Testis (tissue), 3 donors: ENCODE results near the gene PTPRN2. TPM values are rescaled to one million over a fixed set of nuclear protein-coding genes. Genes with fewer than 3 reads are reported as not detected.

Experiments used
- DNase-seq: peaks from one replicate; pipeline ENCODE4 v3.0.0-alpha.2; 2019
- H3K27ac ChIP-seq, 2 donors: fragments of 200-600 bp; sonication (generic); one replicate each; pipeline ENCODE4 v1.5.1; 2019
- H3K27me3 ChIP-seq: fragments of 200-600 bp; sonication (generic); one replicate; pipeline ENCODE4 v1.5.1; 2019
- H3K36me3 ChIP-seq: fragments of 200-600 bp; sonication (generic); one replicate; pipeline ENCODE4 v1.5.1; 2017; ENCODE audit warnings: low read depth; ENCODE audit errors: missing control alignments
- H3K4me1 ChIP-seq: fragments of 200-600 bp; sonication (generic); one replicate; pipeline ENCODE4 v1.5.1; 2019
- H3K4me3 ChIP-seq, 2 donors: fragments of 200-600 bp; sonication (generic); one replicate each; pipeline ENCODE4 v1.5.1; 2017 to 2019
- H3K9me3 ChIP-seq: fragments of 200-600 bp; sonication (generic); one replicate; pipeline ENCODE4 v1.5.1; 2017
- POLR2A ChIP-seq: fragments of 450-650 bp; IDR thresholded peaks from one replicate; pipeline ENCODE4 v1.6.1; 2017; ENCODE audit warnings: antibody characterized with exemption, mild to moderate bottlenecking, moderate library complexity
- WGBS, 2 donors: methylation state at CpG; one replicate each; pipeline ENCODE4 v1.1.5; 2018; 5-methylcytosine and 5-hydroxymethylcytosine counted together
- intact Hi-C: fragments of 100-400 bp; cut with DNase I; formaldehyde crosslinking; loops from one replicate; pipeline ENCODE4 v1.15.1; 2023; ENCODE audit warnings: low total_unique reads
- polyA plus RNA-seq: library from polyadenylated mRNA; stranded (reverse); fragments of 350-450 nt; fragmentation: Illumina TruSeq; extraction: RNeasy Lipid Tissue Mini Kit (QIAGEN cat#74804); gene quantifications from one replicate; pipeline ENCODE4 v1.2.3, GENCODE V29; 2014; ENCODE audit warnings: low read depth, low replicate concordance; ENCODE audit not compliant: insufficient read depth
- total RNA-seq, 2 donors: library from RNA; depleted of rRNA; stranded (reverse); fragments of >200 nt; gene quantifications; one replicate each; pipeline ENCODE4 v1.2.3, GENCODE V29; 2016
- TF ChIP-seq, protein P1 (sequence below), 3 experiments: fragments of 450-650 bp in 2 of 3; fragments of 200-600 bp in 1 of 3; sonication (generic) in 1 of 3; IDR thresholded peaks; one replicate each; pipeline ENCODE4 v1.5.1; 2016 to 2019; ENCODE audit warnings: antibody characterized with exemption in 3 of 3, mild to moderate bottlenecking in 2 of 3, moderate library complexity in 1 of 3

Gene PTPRN2
- total and polyA plus RNA-seq, 3 donors from 2014 or later: 9.3 to 10.8 (median 9.8) TPM

DNA sequence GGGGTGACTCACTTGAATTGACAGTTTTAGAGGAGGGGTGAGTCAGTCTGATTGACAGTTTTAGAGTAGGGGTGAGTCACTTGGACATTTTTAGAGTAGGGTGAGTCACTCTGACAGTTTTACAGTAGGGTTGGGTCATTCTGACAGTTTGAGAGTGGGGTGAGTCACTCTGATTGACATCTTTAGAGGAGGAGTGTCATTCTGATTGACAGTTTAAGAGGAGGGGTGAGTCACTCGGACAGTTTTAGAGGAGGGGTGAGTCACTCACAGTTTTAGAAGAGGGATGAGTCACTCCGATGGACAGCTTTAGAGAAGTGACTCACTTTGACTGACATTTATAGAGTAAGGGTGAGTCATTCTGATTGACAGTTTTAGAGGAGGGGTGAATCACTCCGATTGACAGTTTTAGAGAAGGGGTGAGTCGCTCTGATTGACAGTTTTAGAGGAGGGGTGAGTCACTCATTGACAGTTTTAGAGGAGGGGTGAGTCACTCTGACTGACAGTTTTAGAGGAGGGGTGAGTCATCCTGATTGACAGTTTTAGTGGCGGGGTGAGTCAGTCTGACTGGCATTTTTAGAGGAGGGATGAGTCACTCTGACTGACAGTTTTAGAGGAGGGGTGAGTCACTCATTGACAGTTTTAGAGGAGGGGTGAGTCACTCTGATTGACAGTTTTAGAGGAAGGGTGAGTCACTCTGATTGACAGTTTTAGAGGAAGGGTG lies 655.0 kb downstream of the PTPRN2 start:
- Histone ChIP-seq H3K9me3 (no peaks in the 10 kb centered on the region), H3K4me1 (no peaks in the 10 kb centered on the region), H3K36me3 (no peaks in the 10 kb centered on the region), H3K27ac (no peak overlapping the region), H3K27me3 (no peaks in the 10 kb centered on the region), H3K4me3 (no peak overlapping the region)
- intact Hi-C loops: no loop called here
- DNase-seq: no peak
- TF ChIP-seq, protein P1, sequence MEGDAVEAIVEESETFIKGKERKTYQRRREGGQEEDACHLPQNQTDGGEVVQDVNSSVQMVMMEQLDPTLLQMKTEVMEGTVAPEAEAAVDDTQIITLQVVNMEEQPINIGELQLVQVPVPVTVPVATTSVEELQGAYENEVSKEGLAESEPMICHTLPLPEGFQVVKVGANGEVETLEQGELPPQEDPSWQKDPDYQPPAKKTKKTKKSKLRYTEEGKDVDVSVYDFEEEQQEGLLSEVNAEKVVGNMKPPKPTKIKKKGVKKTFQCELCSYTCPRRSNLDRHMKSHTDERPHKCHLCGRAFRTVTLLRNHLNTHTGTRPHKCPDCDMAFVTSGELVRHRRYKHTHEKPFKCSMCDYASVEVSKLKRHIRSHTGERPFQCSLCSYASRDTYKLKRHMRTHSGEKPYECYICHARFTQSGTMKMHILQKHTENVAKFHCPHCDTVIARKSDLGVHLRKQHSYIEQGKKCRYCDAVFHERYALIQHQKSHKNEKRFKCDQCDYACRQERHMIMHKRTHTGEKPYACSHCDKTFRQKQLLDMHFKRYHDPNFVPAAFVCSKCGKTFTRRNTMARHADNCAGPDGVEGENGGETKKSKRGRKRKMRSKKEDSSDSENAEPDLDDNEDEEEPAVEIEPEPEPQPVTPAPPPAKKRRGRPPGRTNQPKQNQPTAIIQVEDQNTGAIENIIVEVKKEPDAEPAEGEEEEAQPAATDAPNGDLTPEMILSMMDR (IDR thresholded peaks at IDR 0.05): no peak
- no peak for TF ChIP-seq POLR2A
- 77 to 90% methylated on average over 5 of the region's 5 CpGs for WGBS, 2 donors

DNA sequence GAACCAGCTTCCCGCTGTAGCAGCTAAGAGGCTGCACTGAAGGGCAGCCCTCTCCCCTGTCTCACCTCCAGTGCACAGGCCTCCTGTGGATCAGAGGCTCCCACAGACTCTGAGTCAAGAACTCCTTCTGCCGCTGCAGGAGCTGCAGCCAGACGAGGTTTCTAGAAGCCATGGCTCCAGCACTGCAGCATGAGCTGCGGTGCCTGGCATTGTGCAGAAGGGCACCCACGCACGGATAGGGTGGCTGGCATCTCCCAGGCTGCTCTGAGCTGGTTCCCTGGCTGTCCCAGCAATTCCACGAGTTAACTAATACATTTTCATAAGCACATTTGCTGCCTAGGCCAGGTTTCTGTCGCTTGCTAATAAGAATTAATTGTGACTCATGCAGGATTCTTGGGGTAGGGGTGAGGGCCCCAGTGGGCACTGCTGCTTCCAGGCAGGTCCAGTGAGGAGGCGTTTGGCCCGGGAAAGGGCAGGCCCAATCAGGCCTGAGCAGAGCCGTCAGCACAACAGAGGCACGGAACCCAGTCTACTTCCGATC lies 656.6 kb downstream of the PTPRN2 start:
- H3K4me3 ChIP-seq: no peak overlapping the region
- WGBS, 2 donors: 84 to 92% methylated on average over 13 of the region's 13 CpGs
- H3K9me3 ChIP-seq: no peaks in the 10 kb centered on the region
- DNase-seq: no peak
- no peaks in the 10 kb centered on the region for H3K36me3 ChIP-seq
- TF ChIP-seq POLR2A: no peak
- TF ChIP-seq, protein P1 (IDR thresholded peaks at IDR 0.05): no peak
- intact Hi-C loops: no loop called here
- no peaks in the 10 kb centered on the region for H3K27me3 ChIP-seq
- no peaks in the 10 kb centered on the region for H3K4me1 ChIP-seq
- no peak overlapping the region for H3K27ac ChIP-seq

DNA sequence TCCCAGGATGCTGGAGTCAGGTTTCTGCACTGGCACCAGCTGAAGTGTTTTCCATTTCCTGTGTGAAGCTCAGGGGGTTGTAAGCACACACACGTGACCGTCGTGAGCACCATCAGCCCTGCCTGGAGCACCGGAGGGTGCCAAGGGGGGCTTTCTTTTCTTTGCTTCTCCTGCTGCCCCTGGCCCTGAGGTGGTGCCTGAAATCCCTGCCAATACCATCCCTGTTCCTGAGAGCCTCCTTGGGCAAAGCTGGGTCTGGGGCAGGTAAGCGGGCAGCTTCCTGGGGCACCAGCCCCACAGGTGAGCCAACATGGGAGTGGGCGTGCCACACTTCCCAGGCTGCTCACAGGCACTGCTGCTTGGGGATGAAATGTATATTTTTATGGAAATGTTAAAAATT lies 657.2 kb downstream of the PTPRN2 start:
- Histone ChIP-seq H3K36me3 (no peaks in the 10 kb centered on the region), H3K27ac (no peak overlapping the region), H3K4me1 (no peaks in the 10 kb centered on the region), H3K9me3 (no peaks in the 10 kb centered on the region), H3K4me3 (no peak overlapping the region), H3K27me3 (no peaks in the 10 kb centered on the region)
- no peak for DNase-seq
- intact Hi-C loops: no loop called here
- 69 to 72% methylated on average over 6 of the region's 6 CpGs for WGBS, 2 donors
- TF ChIP-seq, protein P1 (IDR thresholded peaks at IDR 0.05): no peak
- TF ChIP-seq POLR2A: no peak

DNA sequence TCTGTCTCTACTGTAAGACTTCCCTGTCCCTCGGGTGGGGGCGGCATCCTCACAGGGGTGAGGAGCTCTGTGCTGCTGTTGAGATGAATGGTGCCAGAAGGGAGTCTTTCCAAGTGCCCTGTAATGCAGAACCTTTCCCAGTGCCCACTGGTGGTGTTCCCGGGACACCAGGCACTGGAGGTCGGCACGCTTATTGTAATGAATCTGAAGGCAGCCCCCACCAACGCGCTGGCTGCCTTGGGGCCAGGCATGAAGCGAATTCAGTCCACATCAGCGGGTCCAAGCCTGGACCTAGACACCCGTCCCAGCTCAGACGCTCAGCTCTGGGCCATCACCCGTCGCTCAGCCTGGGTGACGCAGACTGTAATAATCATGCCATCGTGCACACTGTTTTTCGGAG lies 658.0 kb downstream of the PTPRN2 start:
- Histone ChIP-seq H3K9me3 (no peaks in the 10 kb centered on the region), H3K4me3 (no peak overlapping the region), H3K36me3 (no peaks in the 10 kb centered on the region), H3K4me1 (no peaks in the 10 kb centered on the region), H3K27ac (no peak overlapping the region), H3K27me3 (no peaks in the 10 kb centered on the region)
- intact Hi-C loops: no loop called here
- no peak for TF ChIP-seq POLR2A
- TF ChIP-seq, protein P1 (IDR thresholded peaks at IDR 0.05): no peak
- WGBS, 2 donors: 83 to 91% methylated on average over 11 to 16 of the region's 16 CpGs
- no peak for DNase-seq
